ENCODE data around the gene RAB43.

GRCh38 chr3:129160891-129161859, 39.6 kb upstream of the RAB43 start, which contains the start of gene ISY1:
- TF ChIP-seq POLR2A (IDR thresholded peaks at IDR 0.05; ENCODE audit: low read depth, low read length), result peak; percentile 95
- peak; percentile 95 for TF ChIP-seq POLR2AphosphoS5 (IDR thresholded peaks at IDR 0.05; ENCODE audit: low read depth, low read length)
- peak; percentile 70 for TF ChIP-seq TAF1 (IDR thresholded peaks at IDR 0.05; ENCODE audit: low read depth, low read length)
